HS-27A (cell line): ENCODE data around the gene APC2.
A peak's percentile ranks its signal among the peaks of the same experiment; 100 is the strongest.
"Not testable (repeated sequence)": the region's sequence is repeated elsewhere in the genome, so short reads cannot be mapped to it uniquely, and the experiment has no call there.

ENCODE experiments used
- DNase-seq: peaks from one replicate; pipeline ENCODE4 v3.0.0-alpha.2; 2012; ENCODE audit warnings: low read depth, missing footprints

Gene APC2

GRCh38 chr19:1495799-1496713, 46.1 kb downstream of the APC2 start:
- DNase-seq: no peak

- no peak for DNase-seq
These were observed 47.0 kb downstream of the APC2 start for GRCh38 chr19:1496714-1497577.

GRCh38 chr19:1497578-1498235, 47.8 kb downstream of the APC2 start:
- DNase-seq: no peak

GRCh38 chr19:1499231-1499630, 49.3 kb downstream of the APC2 start:
- not testable (repeated sequence) for DNase-seq

GRCh38 chr19:1501200-1501595, 51.3 kb downstream of the APC2 start:
- DNase-seq: no peak

GRCh38 chr19:1502433-1503088, 52.6 kb downstream of the APC2 start:
- no peak for DNase-seq

GRCh38 chr19:1503089-1503924, 53.4 kb downstream of the APC2 start:
- DNase-seq: no peak

- DNase-seq: no peak
These were observed 54.2 kb downstream of the APC2 start for GRCh38 chr19:1503925-1504773.

- no peak for DNase-seq
These were observed 55.1 kb downstream of the APC2 start for GRCh38 chr19:1505012-1505411.

GRCh38 chr19:1505991-1506881, 56.3 kb downstream of the APC2 start:
- DNase-seq: no peak

GRCh38 chr19:1507192-1507660, 57.3 kb downstream of the APC2 start:
- DNase-seq: no peak

- DNase-seq: peak; percentile 68
These were observed 58.0 kb downstream of the APC2 start for GRCh38 chr19:1507763-1508506.

- DNase-seq: no peak
These were observed 58.6 kb downstream of the APC2 start for GRCh38 chr19:1508507-1508856.

GRCh38 chr19:1509602-1510441, 59.9 kb downstream of the APC2 start:
- no peak for DNase-seq

- no peak for DNase-seq
These were observed 60.5 kb downstream of the APC2 start for GRCh38 chr19:1510442-1510806.

- no peak for DNase-seq
These were observed 60.9 kb downstream of the APC2 start for GRCh38 chr19:1510807-1511206.
